GM12874 (cell line): ENCODE results near the gene TSPAN32.

Source experiments
- CTCF ChIP-seq: IDR thresholded peaks from 2 replicates; pipeline ENCODE4 v1.5.1; 2011; ENCODE audit warnings: low read depth, mild to moderate bottlenecking, control low read depth, low read length, moderate library complexity; ENCODE audit not compliant: insufficient read depth

The TSPAN32 gene

GRCh38 chr11:2366733-2367132 is 64.9 kb downstream of the TSPAN32 start:
- no peak for TF ChIP-seq CTCF

GRCh38 chr11:2367266-2368160 is 65.7 kb downstream of the TSPAN32 start:
- no peak for TF ChIP-seq CTCF
